HCT116 (cell line): ENCODE measurements around the gene RCSD1. TPM values are rescaled to one million over a fixed set of nuclear protein-coding genes. Genes with fewer than 3 reads are reported as not detected.

Experiments
- ATAC-seq: fragments of 200-7000 bp; cut with Tn5 transposase; 2 replicates; pipeline ENCODE4 v1.9.1; 2020; ENCODE audit warnings: mild to moderate bottlenecking, moderate library complexity
- BruUV-seq: library from RNA; stranded (reverse); fragments of 400-500 nt; replicated peaks from 2 replicates; lab custom pipeline; 2021; lab: Mats Ljungman, UMichigan
- CTCF ChIA-PET: fragments of 300-600 bp; sonication (Branson Sonifier 250); formaldehyde crosslinking; loops from one replicate; lab custom pipeline; 2021; ENCODE audit warnings: antibody characterized with exemption; lab: Charles Lee
- POLR2A ChIA-PET: fragments of 300-600, 350-600 bp; sonication (Branson Sonifier 250); formaldehyde crosslinking; loops from one replicate; lab custom pipeline; 2021; ENCODE audit warnings: antibody characterized with exemption; lab: Charles Lee
- RAD21 ChIA-PET, 2 experiments: fragments of 300-600 bp; sonication (Branson Sonifier 250); formaldehyde crosslinking; loops; one replicate each; lab custom pipeline; 2023; ENCODE audit warnings: low total read pairs in 2 of 2; ENCODE audit not compliant: uncharacterized antibody in 2 of 2, unreplicated experiment in 2 of 2, low non-redundant PET in 1 of 2; lab: Charles Lee
- DNase-seq: peaks from one replicate; pipeline ENCODE4 v3.0.0-alpha.2; 2010; ENCODE audit warnings: low read depth, low spot score
- H2AFZ ChIP-seq: fragments of 200-600 bp; shearing (Covaris generic), sonication (generic); 2 replicates; pipeline ENCODE4 v1.6.1; 2017; ENCODE audit warnings: low read depth, mixed run types, mixed read lengths, antibody characterized with exemption, low read length; ENCODE audit not compliant: poor library complexity, severe bottlenecking
- H3K27ac ChIP-seq: 2 replicates; pipeline ENCODE4 v1.5.1; 2012; ENCODE audit warnings: low read depth, low read length
- H3K27me3 ChIP-seq: fragments of 200-600 bp; sonication (generic); 2 replicates; pipeline ENCODE4 v1.6.1; 2016; ENCODE audit warnings: mixed run types, low read length, mixed read lengths; ENCODE audit not compliant: insufficient read depth
- H3K36me3 ChIP-seq, 2 experiments: fragments of 200-500 bp in 1 of 2; fragments of 200-600 bp in 1 of 2; sonication (Bioruptor generic) in 1 of 2; sonication (generic) in 1 of 2; 2 replicates each; pipeline versions ENCODE4 v1.5.1 to v1.6.1; 2014 to 2016; ENCODE audit warnings: low read length in 2 of 2, inconsistent platforms in 1 of 2, mixed read lengths in 1 of 2, mixed run types in 1 of 2; ENCODE audit not compliant: insufficient read depth in 2 of 2, control insufficient read depth in 1 of 2
- H3K4me1 ChIP-seq, 2 experiments: fragments of 200-600 bp in 1 of 2; sonication (generic) in 1 of 2; 2 replicates each; pipeline versions ENCODE4 v1.5.1 to v1.6.1; 2012 to 2017; ENCODE audit warnings: low read length in 2 of 2, inconsistent platforms in 1 of 2, mild to moderate bottlenecking in 1 of 2, mixed read lengths in 1 of 2, mixed run types in 1 of 2, moderate library complexity in 1 of 2; ENCODE audit not compliant: insufficient read depth in 2 of 2, control insufficient read depth in 1 of 2
- H3K4me2 ChIP-seq: fragments of 200-600 bp; sonication (generic); 2 replicates; pipeline ENCODE4 v1.6.1; 2017; ENCODE audit warnings: mixed run types, low read length, mixed read lengths
- H3K4me3 ChIP-seq, 2 experiments: fragments of 200-600 bp in 1 of 2; sonication (generic) in 1 of 2; replicated peaks in 1 of 2; 2 replicates each; pipeline ENCODE4 v1.5.1; 2011 to 2016; ENCODE audit warnings: low read length in 2 of 2, control low read depth in 1 of 2, low read depth in 1 of 2, mild to moderate bottlenecking in 1 of 2, mixed read lengths in 1 of 2, mixed run types in 1 of 2
- H3K79me2 ChIP-seq: fragments of 200-600 bp; sonication (generic); 2 replicates; pipeline ENCODE4 v1.6.1; 2017; ENCODE audit warnings: mild to moderate bottlenecking, mixed run types, low read length, moderate library complexity, mixed read lengths; ENCODE audit not compliant: insufficient read depth
- H3K9ac ChIP-seq: fragments of 200-600 bp; sonication (generic); 2 replicates; pipeline ENCODE4 v1.6.1; 2016; ENCODE audit warnings: low read length, mixed read lengths
- H3K9me2 ChIP-seq: fragments of 200-600 bp; sonication (generic), shearing (Covaris generic); 2 replicates; pipeline ENCODE4 v1.6.1; 2017; ENCODE audit warnings: mixed run types, mild to moderate bottlenecking, moderate library complexity; ENCODE audit not compliant: insufficient read depth
- H3K9me3 ChIP-seq, 2 experiments: fragments of 200-500 bp in 1 of 2; fragments of 200-600 bp in 1 of 2; sonication (Bioruptor generic) in 1 of 2; sonication (generic) in 1 of 2; 2 replicates each; pipeline ENCODE4 v1.6.1; 2014 to 2017; ENCODE audit warnings: low read length in 2 of 2, mixed read lengths in 2 of 2, inconsistent platforms in 1 of 2, low read depth in 1 of 2, mild to moderate bottlenecking in 1 of 2, mixed run types in 1 of 2, moderate library complexity in 1 of 2; ENCODE audit not compliant: control insufficient read depth in 1 of 2, insufficient read depth in 1 of 2
- H4K20me1 ChIP-seq: fragments of 200-600 bp; sonication (generic), shearing (Covaris generic); 2 replicates; pipeline ENCODE4 v1.6.1; 2017; ENCODE audit warnings: mixed run types, mild to moderate bottlenecking, moderate library complexity; ENCODE audit not compliant: insufficient read depth
- CBX3 ChIP-seq: IDR thresholded peaks from 2 replicates; pipeline ENCODE4 v1.6.1; 2012; ENCODE audit warnings: low read depth
- CEBPB ChIP-seq: IDR thresholded peaks from 2 replicates; pipeline ENCODE4 v1.6.1; 2012; ENCODE audit warnings: low read depth
- CTCF ChIP-seq, 3 experiments: fragments of 200-600 bp in 1 of 3; sonication (generic) in 1 of 3; IDR thresholded peaks in 2 of 3; conservative IDR thresholded peaks in 1 of 3; 2 replicates each; pipeline ENCODE4 v1.5.1; 2012 to 2017; ENCODE audit warnings: low read depth in 2 of 3, low read length in 2 of 3, antibody characterized with exemption in 1 of 3, borderline replicate concordance in 1 of 3, control low read depth in 1 of 3, mild to moderate bottlenecking in 1 of 3, mixed read lengths in 1 of 3, mixed run types in 1 of 3, moderate library complexity in 1 of 3; ENCODE audit not compliant: insufficient read depth in 1 of 3
- ELF1 ChIP-seq: IDR thresholded peaks from 2 replicates; pipeline ENCODE4 v1.6.1; 2012; ENCODE audit warnings: low read depth, borderline replicate concordance
- FOSL1 ChIP-seq: IDR thresholded peaks from 2 replicates; pipeline ENCODE4 v1.6.1; 2012; ENCODE audit warnings: low read depth
- JUND ChIP-seq: IDR thresholded peaks from 2 replicates; pipeline ENCODE4 v1.6.1; 2012
- MAX ChIP-seq: IDR thresholded peaks from 2 replicates; pipeline ENCODE4 v1.6.1; 2012
- POLR2A ChIP-seq: IDR thresholded peaks from 2 replicates; pipeline ENCODE4 v1.7.0; 2011; ENCODE audit warnings: borderline replicate concordance; ENCODE audit not compliant: insufficient read depth, insufficient read length; ENCODE audit errors: extremely low read depth
- POLR2AphosphoS5 ChIP-seq: IDR thresholded peaks from 2 replicates; pipeline ENCODE4 v1.6.1; 2011; ENCODE audit warnings: mild to moderate bottlenecking, low read depth, low read length, moderate library complexity
- RAD21 ChIP-seq: IDR thresholded peaks from 2 replicates; pipeline ENCODE4 v1.6.1; 2012; ENCODE audit warnings: low read depth, mild to moderate bottlenecking
- SP1 ChIP-seq: IDR thresholded peaks from 2 replicates; pipeline ENCODE4 v1.6.1; 2012; ENCODE audit warnings: low read depth
- SRF ChIP-seq: IDR thresholded peaks from 2 replicates; pipeline ENCODE4 v1.6.1; 2012; ENCODE audit warnings: low read depth
- YY1 ChIP-seq: IDR thresholded peaks from 2 replicates; pipeline ENCODE4 v1.6.1; 2011; ENCODE audit warnings: low read length, low read depth, moderate library complexity, mild to moderate bottlenecking; ENCODE audit not compliant: insufficient replicate concordance; ENCODE audit errors: extremely low read depth
- intact Hi-C: fragments of 100-400 bp; cut with micrococcal nuclease; formaldehyde crosslinking; loops from 2 replicates; pipeline ENCODE4 v1.10.0; 2022
- total RNA-seq: library from RNA; stranded (reverse); gene quantifications from one replicate; pipeline ENCODE4 v1.2.1, GENCODE V29; 2021; ENCODE audit not compliant: unreplicated experiment
- TF ChIP-seq, protein P1 (sequence below): IDR thresholded peaks from 2 replicates; pipeline ENCODE4 v1.6.1; 2012

The RCSD1 gene
- total RNA-seq, 1 experiment from 2014 or later: 0.15 TPM

- Histone ChIP-seq H3K9me3 (no peaks in the 10 kb centered on the region), H2AFZ (no peak overlapping the region), H3K27me3 (no peaks in the 10 kb centered on the region), H3K27ac (no peak overlapping the region), H4K20me1 (no peaks in the 10 kb centered on the region), H3K36me3 (no peaks in the 10 kb centered on the region), H3K4me3 (no peak overlapping the region), H3K9me2 (no peaks in the 10 kb centered on the region), H3K4me2 (no peak overlapping the region), H3K79me2 (no peaks in the 10 kb centered on the region), H3K4me1 (no peaks in the 10 kb centered on the region), H3K9ac (no peak overlapping the region)
- RAD21 ChIA-PET: no interaction called here
- CTCF ChIA-PET: no interaction called here
- DNase-seq (no peak), ATAC-seq (no peak)
- POLR2A ChIA-PET: no interaction called here
- BruUV-seq: no TSS peak
- TF ChIP-seq, protein P1, sequence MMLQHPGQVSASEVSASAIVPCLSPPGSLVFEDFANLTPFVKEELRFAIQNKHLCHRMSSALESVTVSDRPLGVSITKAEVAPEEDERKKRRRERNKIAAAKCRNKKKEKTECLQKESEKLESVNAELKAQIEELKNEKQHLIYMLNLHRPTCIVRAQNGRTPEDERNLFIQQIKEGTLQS: no peak
- TF ChIP-seq CTCF (IDR thresholded peaks at IDR 0.05 in 2 of 3, conservative IDR thresholded peaks at IDR 0.05 in 1 of 3; ENCODE audit: borderline replicate concordance in 1 of 3, insufficient read depth in 1 of 3, low read depth in 2 of 3, low read length in 2 of 3): no peak
- no peak for TF ChIP-seq CEBPB
- TF ChIP-seq FOSL1: no peak
- TF ChIP-seq YY1: no peak
- TF ChIP-seq MAX: no peak
- no peak for TF ChIP-seq CBX3
- TF ChIP-seq POLR2A: no peak
- no peak for TF ChIP-seq JUND
- TF ChIP-seq SRF: no peak
- no peak for TF ChIP-seq POLR2AphosphoS5
- no peak for TF ChIP-seq RAD21
- no peak for TF ChIP-seq ELF1
- TF ChIP-seq SP1: no peak
- intact Hi-C loops: no loop called here
Measured at GRCh38 chr1:167678422-167678821, 48.4 kb downstream of the RCSD1 start.
